HFF-Myc (cell line): ENCODE data around the gene SLC6A13.

ENCODE experiments used
- DNase-seq: peaks from one replicate; pipeline ENCODE4 v3.0.0-alpha.2; 2011; ENCODE audit warnings: low read depth; ENCODE audit errors: extremely low read depth
- H3K4me3 ChIP-seq: replicated peaks from 2 replicates; pipeline ENCODE4 v1.5.1; 2011; ENCODE audit warnings: low read depth, mild to moderate bottlenecking, control low read depth, low read length
- CTCF ChIP-seq: IDR thresholded peaks from 2 replicates; pipeline ENCODE4 v1.5.1; 2012; ENCODE audit warnings: mild to moderate bottlenecking, low read depth, low read length, control low read depth; ENCODE audit errors: missing control alignments

The SLC6A13 gene

GRCh38 chr12:293199-293598 lies 30.6 kb upstream of the SLC6A13 start:
- DNase-seq = no peak
- no peak overlapping the region for H3K4me3 ChIP-seq
- TF ChIP-seq CTCF = no peak

GRCh38 chr12:292186-292585 lies 29.6 kb upstream of the SLC6A13 start:
- no peak for TF ChIP-seq CTCF
- H3K4me3 ChIP-seq = no peak overlapping the region
- no peak for DNase-seq

- TF ChIP-seq CTCF = no peak
- DNase-seq = no peak
- no peak overlapping the region for H3K4me3 ChIP-seq
Observed at GRCh38 chr12:291153-291723, 28.6 kb upstream of the SLC6A13 start.

- DNase-seq = no peak
- H3K4me3 ChIP-seq = no peak overlapping the region
- no peak for TF ChIP-seq CTCF
Observed at GRCh38 chr12:288687-289086, 26.1 kb upstream of the SLC6A13 start.

- DNase-seq = no peak
- no peak overlapping the region for H3K4me3 ChIP-seq
- TF ChIP-seq CTCF = no peak
Observed at GRCh38 chr12:286531-287300, 24.1 kb upstream of the SLC6A13 start.

DNA sequence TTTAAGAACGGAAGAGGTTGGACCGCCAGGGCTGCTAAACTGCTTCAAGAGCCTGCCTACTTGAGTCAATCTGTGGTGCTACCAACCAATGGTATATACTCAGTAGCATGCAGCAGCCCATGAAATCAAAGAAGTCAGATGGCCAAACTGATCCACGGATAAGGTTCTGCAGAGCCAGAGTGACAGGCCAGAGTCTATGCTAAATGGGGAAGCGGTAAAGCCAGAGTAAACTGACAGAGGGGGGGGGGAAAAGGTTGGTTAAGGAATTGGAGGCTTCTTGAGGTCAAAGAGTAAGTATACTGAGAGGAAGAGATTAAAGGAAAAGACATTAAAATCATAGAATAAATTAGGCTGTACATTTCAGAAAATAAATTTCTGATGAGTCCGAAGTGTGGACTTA lies 15.4 kb upstream of the SLC6A13 start:
- DNase-seq = no peak
- no peak for TF ChIP-seq CTCF
- no peak overlapping the region for H3K4me3 ChIP-seq
